ENCODE data around the gene CTTNBP2. TPM values are rescaled to one million over a fixed set of nuclear protein-coding genes. Genes with fewer than 3 reads are reported as not detected.

Gene CTTNBP2
- total RNA-seq, 4 donors from 2014 or later: 6.8 to 15.4 (median 10.3) TPM

DNA sequence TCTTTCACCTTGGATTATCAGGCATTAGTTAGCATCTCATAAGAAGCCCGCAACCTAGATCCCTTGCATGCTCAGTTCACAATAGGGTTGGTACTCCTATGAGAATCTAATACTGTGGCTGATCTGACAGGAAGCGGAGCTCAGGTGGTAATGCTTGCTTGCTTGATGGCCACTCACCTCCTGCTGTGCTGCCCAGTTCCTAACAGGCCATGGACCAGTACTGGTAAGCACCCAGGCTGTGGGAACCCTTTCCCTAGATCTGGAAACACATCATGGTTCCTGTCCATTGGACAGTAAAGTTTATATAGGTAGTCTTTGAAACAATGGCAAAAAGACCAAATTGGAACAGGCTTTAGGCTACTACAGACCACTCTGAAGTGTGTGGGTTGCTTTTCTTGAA, 9.4 kb upstream of the CTTNBP2 start:
- TF ChIP-seq CTCF (IDR thresholded peaks at IDR 0.05; ENCODE audit: low read depth): no peak

DNA sequence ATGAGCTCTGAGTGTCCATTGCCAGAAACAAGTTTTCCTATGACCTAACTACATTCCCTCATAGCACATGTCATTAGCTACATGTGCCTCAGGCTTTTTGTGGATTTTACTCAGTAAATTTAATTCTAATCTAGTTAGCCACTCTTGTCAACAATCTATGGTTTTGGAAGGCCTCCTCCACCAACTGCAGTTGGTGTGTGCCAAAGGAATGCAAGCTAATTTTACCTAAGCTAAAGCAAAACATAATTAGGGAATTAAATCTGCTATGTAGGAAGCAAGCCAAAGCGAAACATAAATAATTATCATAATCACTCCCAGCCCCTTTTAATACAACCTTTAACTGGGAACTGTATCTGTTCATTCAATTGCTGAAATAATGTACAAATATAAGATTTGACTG, 3.5 kb upstream of the CTTNBP2 start:
- TF ChIP-seq CTCF (IDR thresholded peaks at IDR 0.05; ENCODE audit: low read depth): no peak

GRCh38 chr7:117875566-117875965, 2.3 kb upstream of the CTTNBP2 start:
- TF ChIP-seq CTCF (IDR thresholded peaks at IDR 0.05; ENCODE audit: low read depth): no peak

DNA sequence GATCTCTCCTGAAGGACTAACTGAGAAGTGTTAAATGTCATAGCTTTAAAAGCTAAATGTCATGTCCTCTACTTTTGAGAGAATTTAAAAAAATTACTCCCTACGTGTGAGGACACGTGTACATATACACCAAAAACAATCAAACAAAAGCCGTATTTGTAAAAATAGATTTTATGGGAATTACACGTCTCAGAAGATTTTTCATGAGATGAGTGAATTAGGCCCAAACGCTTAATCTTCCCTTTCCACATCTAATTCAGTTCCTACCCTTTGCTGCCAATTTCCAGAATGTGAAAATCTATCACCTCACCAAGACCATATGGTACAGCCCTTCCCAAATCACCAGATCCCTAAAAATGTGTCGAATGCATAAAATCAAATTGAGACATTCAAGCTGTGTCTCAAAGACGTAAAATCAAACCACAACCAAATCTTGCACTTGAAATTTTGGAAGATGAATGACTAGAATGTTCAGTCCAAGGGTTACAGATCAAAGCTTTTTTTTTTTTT, 1.0 kb upstream of the CTTNBP2 start:
- no peak for TF ChIP-seq CTCF (IDR thresholded peaks at IDR 0.05; ENCODE audit: low read depth)

DNA sequence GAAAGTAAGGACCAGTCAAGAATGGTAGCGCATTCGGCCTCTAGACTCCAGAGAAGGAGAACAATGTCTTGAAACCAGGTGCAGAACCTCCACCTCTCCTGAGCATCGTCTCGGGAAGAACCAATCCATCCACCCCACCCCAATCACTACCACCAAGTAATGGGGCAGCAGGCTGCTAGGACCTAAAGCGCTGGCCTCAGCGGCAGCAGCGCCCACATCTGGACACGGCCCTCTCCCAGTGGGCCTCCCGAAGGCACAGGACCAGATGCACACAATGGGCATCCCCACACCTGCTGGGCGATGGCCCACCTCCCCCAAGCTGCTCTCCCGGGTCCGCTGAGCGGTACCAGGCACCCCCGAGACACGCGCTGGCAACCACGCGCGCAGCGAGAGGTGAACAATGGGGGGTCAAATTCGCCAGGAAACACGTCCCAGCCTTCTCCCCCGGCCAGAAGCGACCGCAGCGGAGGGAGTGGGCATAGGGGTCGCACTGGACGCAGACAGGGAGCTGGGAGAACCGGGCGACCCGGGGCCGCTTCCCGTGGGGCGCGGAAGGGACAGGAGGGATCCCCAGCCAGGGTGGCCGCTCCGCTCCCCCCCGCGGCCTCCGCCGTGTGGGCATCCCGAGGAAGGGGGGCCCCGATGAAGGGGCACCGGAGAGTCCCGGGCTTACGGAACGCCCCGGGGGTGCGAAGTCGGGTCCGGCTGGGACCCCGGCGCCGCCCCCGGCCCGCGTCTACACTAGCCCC, 506 bp downstream of the CTTNBP2 start:
- TF ChIP-seq CTCF (IDR thresholded peaks at IDR 0.05; ENCODE audit: low read depth): no peak

DNA sequence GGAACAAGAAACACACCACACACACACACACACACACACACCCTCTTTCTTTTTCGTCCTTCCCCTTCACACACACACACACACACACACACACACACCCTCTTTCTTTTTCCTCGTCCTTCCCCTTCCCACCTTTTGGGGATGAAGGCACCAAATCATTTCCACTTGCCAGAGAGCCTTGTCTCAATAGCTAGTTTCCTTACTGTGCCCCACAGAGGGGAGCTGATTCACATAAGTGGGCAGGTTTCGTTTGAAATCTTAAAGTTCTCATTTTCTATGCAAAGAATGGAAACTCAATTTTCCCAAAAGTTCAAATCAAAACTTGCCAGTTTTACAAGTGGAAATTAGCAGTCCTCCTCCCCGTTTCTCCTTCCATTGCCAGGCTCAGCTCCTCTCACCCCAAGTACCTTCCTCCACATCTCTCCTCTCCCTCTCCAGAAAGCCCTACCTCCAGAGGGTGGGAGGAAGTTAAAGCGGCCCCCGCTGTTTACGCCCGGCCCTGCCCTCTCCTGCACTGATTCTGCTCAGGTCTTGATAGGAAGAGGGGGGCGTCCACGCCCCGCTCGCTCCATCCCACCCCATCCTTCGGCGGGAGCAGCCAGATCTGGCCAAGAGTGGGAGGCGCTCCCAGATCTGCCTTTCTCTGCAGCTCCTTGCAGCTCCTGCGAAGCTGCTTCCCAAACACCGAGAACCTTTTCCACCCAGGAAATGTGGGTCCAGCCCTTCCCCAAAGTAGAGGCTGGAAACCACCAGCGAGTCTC, 1.3 kb downstream of the CTTNBP2 start:
- TF ChIP-seq CTCF (IDR thresholded peaks at IDR 0.05; ENCODE audit: low read depth): no peak

GRCh38 chr7:117871401-117871777, 1.9 kb downstream of the CTTNBP2 start:
- no peak for TF ChIP-seq CTCF (IDR thresholded peaks at IDR 0.05; ENCODE audit: low read depth)
